GM18508 (cell line): ENCODE data around the gene KCNQ1.
"Not testable (repeated sequence)": the region's sequence is repeated elsewhere in the genome, so short reads cannot be mapped to it uniquely, and the experiment has no call there.

Source experiments
- ATAC-seq: cut with Tn5 transposase; IDR thresholded peaks from one replicate; pipeline ENCODE4 v1.9.1; 2021; ENCODE audit warnings: moderate number of reproducible peaks; ENCODE audit not compliant: insufficient read depth, unreplicated experiment

Gene KCNQ1

GRCh38 chr11:2489083-2489482, 44.3 kb downstream of the KCNQ1 start:
- ATAC-seq = no peak

- not testable (repeated sequence) for ATAC-seq
Observed at GRCh38 chr11:2497951-2498350, 53.1 kb downstream of the KCNQ1 start.

GRCh38 chr11:2498750-2499149, 53.9 kb downstream of the KCNQ1 start:
- ATAC-seq = no peak

GRCh38 chr11:2507212-2507901, 62.5 kb downstream of the KCNQ1 start:
- no peak for ATAC-seq

GRCh38 chr11:2507945-2508749, 63.3 kb downstream of the KCNQ1 start:
- ATAC-seq = no peak

GRCh38 chr11:2508793-2509192, 64.0 kb downstream of the KCNQ1 start:
- no peak for ATAC-seq

GRCh38 chr11:2509481-2510001, 64.7 kb downstream of the KCNQ1 start:
- ATAC-seq = no peak

- ATAC-seq = no peak
Observed at GRCh38 chr11:2510626-2511402, 66.0 kb downstream of the KCNQ1 start.

GRCh38 chr11:2511421-2512369, 66.9 kb downstream of the KCNQ1 start:
- ATAC-seq = no peak

- ATAC-seq = no peak
Observed at GRCh38 chr11:2512431-2513407, 67.9 kb downstream of the KCNQ1 start.

GRCh38 chr11:2513441-2513840, 68.6 kb downstream of the KCNQ1 start:
- ATAC-seq = no peak

GRCh38 chr11:2515401-2516275, 70.8 kb downstream of the KCNQ1 start:
- ATAC-seq = no peak

GRCh38 chr11:2516276-2517015, 71.6 kb downstream of the KCNQ1 start:
- ATAC-seq = no peak

GRCh38 chr11:2517016-2517385, 72.2 kb downstream of the KCNQ1 start:
- ATAC-seq = no peak

GRCh38 chr11:2517386-2518064, 72.7 kb downstream of the KCNQ1 start:
- no peak for ATAC-seq
